HG03378 (cell line): ENCODE data around the gene KLHL7.
"Not testable (repeated sequence)": the region's sequence is repeated elsewhere in the genome, so short reads cannot be mapped to it uniquely, and the experiment has no call there.

Experiments
- ATAC-seq: cut with Tn5 transposase; IDR thresholded peaks from one replicate; pipeline ENCODE4 v1.9.1; 2021; ENCODE audit warnings: mild to moderate bottlenecking, moderate library complexity; ENCODE audit not compliant: unreplicated experiment

KLHL7 gene

GRCh38 chr7:23212395-23212794, 106.8 kb downstream of the KLHL7 start:
- ATAC-seq, result no peak

DNA sequence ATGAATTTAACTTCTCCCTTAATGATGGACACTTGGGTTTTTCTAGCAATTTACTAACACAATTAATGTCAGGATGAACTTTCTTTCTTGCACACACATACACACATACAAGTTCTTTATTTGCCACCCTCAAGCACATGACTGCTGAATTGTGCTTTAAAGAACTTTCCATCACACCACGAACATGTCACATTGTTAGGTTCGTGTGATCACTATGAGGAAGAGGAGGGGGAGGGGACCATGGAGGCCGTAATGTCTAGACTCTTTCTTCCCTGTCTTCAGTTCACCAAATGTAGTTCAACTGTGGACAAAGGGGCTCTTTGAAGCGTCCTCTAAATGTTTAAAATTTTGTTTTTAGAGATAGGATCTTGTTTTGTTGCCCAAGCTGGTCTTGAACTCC, 107.3 kb downstream of the KLHL7 start:
- no peak for ATAC-seq

- ATAC-seq, result no peak
Measured at GRCh38 chr7:23213755-23214154, 108.2 kb downstream of the KLHL7 start.

DNA sequence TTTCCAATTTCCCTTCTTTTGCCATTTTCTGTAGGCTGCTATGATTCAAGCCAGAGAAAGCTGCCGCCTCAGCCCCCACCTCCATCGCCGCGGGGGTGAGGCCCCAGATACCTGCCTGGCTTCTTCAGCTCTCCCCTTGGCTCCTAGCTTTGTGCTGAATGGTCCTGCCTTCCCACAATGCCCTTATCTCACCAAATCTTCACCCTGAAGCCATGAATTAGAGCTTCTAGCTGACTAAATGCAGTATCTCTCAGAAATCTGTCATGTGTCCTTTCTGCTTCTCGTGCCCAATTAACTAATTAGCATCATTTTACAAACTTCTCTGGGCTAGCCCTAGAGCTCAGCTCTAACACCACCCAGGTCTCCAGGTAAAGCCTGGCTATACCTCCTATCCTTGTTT, 108.8 kb downstream of the KLHL7 start:
- no peak for ATAC-seq

DNA sequence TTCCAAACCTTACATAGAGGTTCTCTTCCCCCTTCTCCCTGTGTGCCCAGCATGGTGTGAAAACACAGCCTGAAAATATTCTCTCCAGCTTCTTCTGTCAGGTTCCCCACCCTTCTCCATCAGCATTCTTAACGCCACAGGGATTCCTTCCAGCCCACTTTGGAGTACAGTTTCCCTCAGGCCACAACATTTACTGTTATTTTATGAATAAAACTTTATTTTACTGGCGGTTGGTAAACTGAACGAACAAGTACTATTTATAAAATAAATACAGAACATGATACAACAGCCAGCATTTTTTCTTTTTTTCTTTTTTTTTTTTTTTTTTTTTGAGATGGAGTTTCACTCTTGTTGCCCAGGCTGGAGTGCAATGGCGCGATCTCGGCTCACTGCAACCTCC, 109.4 kb downstream of the KLHL7 start:
- ATAC-seq, result no peak

- no peak for ATAC-seq
Measured at GRCh38 chr7:23216021-23216420, 110.4 kb downstream of the KLHL7 start.

- ATAC-seq, result no peak
Measured at GRCh38 chr7:23218196-23218595, 112.6 kb downstream of the KLHL7 start.

DNA sequence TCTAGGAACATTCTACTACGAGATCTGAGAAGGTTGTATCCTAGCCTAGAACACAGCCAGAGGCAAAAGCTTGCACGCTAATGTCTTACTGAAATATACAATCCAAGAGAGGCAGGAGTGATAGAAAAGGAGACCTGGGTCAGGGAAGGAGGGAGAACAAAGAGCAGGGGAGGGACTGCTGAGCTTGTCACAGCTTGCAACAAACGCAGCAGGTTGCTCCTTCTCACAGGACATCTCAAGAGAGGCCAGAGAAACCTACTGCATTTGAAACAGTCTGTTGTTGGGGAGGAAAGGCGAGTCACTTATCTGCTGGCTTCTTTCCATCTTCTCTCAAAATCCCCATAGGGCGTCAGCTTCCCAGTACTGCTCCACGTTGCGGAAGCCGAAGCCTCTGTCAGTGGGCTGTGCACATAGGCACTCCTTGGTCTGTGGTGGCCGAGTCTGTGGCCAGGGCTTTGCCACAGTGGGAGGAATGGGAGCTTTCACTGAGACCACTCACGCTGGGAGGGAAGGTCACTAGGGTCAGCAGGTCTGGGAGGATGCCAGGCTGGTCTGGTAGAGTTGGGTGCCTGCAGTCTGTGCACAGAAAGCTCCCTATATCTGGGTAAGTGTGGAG, 115.2 kb downstream of the KLHL7 start:
- no peak for ATAC-seq

GRCh38 chr7:23222439-23223030, 117.0 kb downstream of the KLHL7 start:
- ATAC-seq, result no peak

DNA sequence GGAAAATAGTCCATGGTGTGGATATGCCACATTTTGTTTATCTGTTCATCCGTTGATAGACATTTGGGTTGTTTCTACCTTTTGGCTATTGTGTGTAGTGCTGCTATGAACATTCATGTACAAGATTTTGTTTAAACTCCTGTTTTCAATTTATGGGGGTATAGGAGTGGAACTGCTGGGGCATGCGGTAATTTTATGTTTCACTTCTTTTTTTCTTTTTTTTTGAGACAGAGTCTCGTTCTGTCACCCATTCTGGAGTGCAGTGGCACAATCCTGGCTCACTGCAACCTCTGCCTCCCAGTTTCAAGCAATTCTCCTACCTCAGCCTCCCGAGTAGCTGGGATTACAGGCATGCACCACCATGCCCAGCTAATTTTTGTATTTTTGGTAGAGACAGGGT, 118.8 kb downstream of the KLHL7 start:
- ATAC-seq, result not testable (repeated sequence)

DNA sequence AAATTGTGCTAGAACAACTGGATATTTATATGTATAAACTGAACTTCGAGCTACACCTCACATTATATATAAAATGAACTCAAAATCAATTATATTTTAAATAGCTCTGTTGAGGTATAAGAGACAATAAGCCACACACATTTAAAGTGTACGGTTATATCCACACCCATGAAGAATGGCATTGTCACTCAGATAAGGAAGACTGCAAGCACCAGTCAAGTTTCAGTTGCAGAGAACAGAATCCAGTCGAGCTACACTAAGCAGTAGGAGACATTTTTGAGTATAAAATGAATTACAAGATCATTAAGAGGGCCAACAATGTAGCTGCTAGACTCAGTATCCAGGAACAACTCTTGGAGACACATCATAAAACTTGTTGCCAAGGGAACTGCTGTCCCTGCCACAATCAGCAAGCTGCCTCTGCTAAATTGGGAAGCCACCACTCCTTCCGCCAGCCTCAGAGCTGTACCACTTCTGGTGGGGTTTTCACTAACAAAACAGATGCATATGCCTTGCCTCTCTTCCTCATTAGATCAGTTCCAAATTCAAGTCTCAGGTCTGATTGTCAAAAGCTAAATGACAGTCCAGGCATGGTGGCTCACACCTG, 121.4 kb downstream of the KLHL7 start:
- ATAC-seq, result no peak
